Esophagus squamous epithelium (tissue), 4 donors: ENCODE measurements around the gene SPOCK1.

ENCODE experiments used
- CTCF ChIP-seq, 6 experiments: fragments of 450-650 bp in 4 of 6; fragments of 200-600 bp in 2 of 6; sonication (generic) in 2 of 6; IDR thresholded peaks; one replicate each; pipeline ENCODE4 v1.5.1; 2016 to 2019; ENCODE audit warnings: antibody characterized with exemption in 6 of 6, mild to moderate bottlenecking in 4 of 6, moderate library complexity in 4 of 6
- POLR2A ChIP-seq, 4 donors: fragments of 450-650 bp; IDR thresholded peaks; one replicate each; pipeline ENCODE4 v1.6.1; 2017; ENCODE audit warnings: antibody characterized with exemption in 4 of 4, mild to moderate bottlenecking in 4 of 4, moderate library complexity in 3 of 4

DNA sequence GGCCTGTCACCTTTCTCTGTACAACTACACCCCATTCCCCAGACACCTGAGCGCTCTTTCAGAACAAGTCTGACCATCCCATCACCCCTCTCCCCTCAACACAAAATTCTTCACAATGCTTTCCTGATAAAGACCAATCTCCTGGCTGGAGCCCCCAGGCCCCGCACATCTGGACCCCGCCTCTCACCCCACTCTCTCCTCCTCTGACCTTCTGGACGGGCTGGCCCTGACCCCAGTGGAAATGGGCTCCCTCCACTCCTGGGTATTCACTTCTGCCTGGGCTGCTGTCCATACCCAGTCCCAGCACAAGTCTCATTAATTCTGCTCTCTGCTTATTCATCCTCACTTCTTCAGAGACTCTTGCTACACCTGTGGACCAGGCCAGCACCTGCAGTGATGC, 2.1 kb upstream of the SPOCK1 start:
- no peak for TF ChIP-seq CTCF (IDR thresholded peaks at IDR 0.05)
- no peak for TF ChIP-seq POLR2A (IDR thresholded peaks at IDR 0.05)
